C4-2B (cell line): ENCODE measurements around the gene CCR8.

ENCODE experiments used
- CTCF ChIP-seq: fragments of 450-650 bp; conservative IDR thresholded peaks from 2 replicates; pipeline ENCODE4 v1.5.1; 2017; ENCODE audit warnings: mild to moderate bottlenecking
- ZFX ChIP-seq: fragments of 450-650 bp; IDR thresholded peaks from 2 replicates; pipeline ENCODE4 v1.6.1; 2017

- TF ChIP-seq CTCF (no peak), ZFX (no peak)
Measured at GRCh38 chr3:39381432-39381831, 51.9 kb downstream of the CCR8 start.
